CD14-positive monocyte (primary cell): ENCODE results near the gene KDF1. TPM values are rescaled to one million over a fixed set of nuclear protein-coding genes. Genes with fewer than 3 reads are reported as not detected.

Experiments
- DNase-seq, 3 donors: peaks; one replicate each; pipeline ENCODE4 v3.0.0-alpha.2; 2011 to 2022
- H2AFZ ChIP-seq: 2 replicates; pipeline ENCODE4 v1.6.0; 2012; ENCODE audit warnings: mild to moderate bottlenecking, low read depth, low read length, inconsistent platforms; ENCODE audit not compliant: insufficient read depth, poor library complexity, severe bottlenecking
- H3K27ac ChIP-seq, 2 donors: 1 replicate in 1 of 2; 2 replicates in 1 of 2; pipeline ENCODE4 v1.5.1; 2012 to 2013; ENCODE audit warnings: low read length in 2 of 2, control low read depth in 1 of 2, inconsistent platforms in 1 of 2, low read depth in 1 of 2, mild to moderate bottlenecking in 1 of 2
- H3K27me3 ChIP-seq, 2 donors: one replicate each; pipeline versions ENCODE4 v1.6.0 to v1.6.1; 2011 to 2013; ENCODE audit warnings: low read length in 2 of 2; ENCODE audit not compliant: control insufficient read depth in 2 of 2, insufficient read depth in 2 of 2
- H3K36me3 ChIP-seq, 2 donors: replicated peaks in 1 of 2; 1 replicate in 1 of 2; 2 replicates in 1 of 2; pipeline versions ENCODE4 v1.5.1 to v1.6.1; 2012 to 2013; ENCODE audit warnings: low read length in 2 of 2, control low read depth in 1 of 2, inconsistent platforms in 1 of 2, mild to moderate bottlenecking in 1 of 2; ENCODE audit not compliant: insufficient read depth in 2 of 2, control insufficient read depth in 1 of 2
- H3K4me1 ChIP-seq, 2 donors: 1 replicate in 1 of 2; 2 replicates in 1 of 2; pipeline versions ENCODE4 v1.5.1 to v1.6.1; 2012 to 2013; ENCODE audit warnings: low read length in 2 of 2, control low read depth in 1 of 2, inconsistent platforms in 1 of 2, mild to moderate bottlenecking in 1 of 2, moderate library complexity in 1 of 2; ENCODE audit not compliant: insufficient read depth in 2 of 2, control insufficient read depth in 1 of 2
- H3K4me2 ChIP-seq: replicated peaks from 2 replicates; pipeline ENCODE3; 2012; ENCODE audit warnings: low read length, moderate library complexity, mild to moderate bottlenecking; ENCODE audit not compliant: poor library complexity, severe bottlenecking; ENCODE audit errors: extremely low read depth
- H3K4me3 ChIP-seq, 3 experiments: fragments of 200-600 bp in 1 of 3; sonication (generic) in 1 of 3; replicated peaks in 1 of 3; 1 replicate in 2 of 3; 2 replicates in 1 of 3; pipeline ENCODE4 v1.5.1; 2011 to 2013; ENCODE audit warnings: low read length in 3 of 3, mild to moderate bottlenecking in 3 of 3, control low read depth in 2 of 3, low read depth in 2 of 3, inconsistent platforms in 1 of 3, moderate library complexity in 1 of 3
- H3K79me2 ChIP-seq: 2 replicates; pipeline ENCODE4 v1.6.0; 2012; ENCODE audit warnings: mild to moderate bottlenecking, control low read depth, inconsistent platforms, low read length, moderate library complexity; ENCODE audit not compliant: insufficient read depth
- H3K9ac ChIP-seq: 2 replicates; pipeline ENCODE4 v1.6.0; 2017; ENCODE audit warnings: low read length, mild to moderate bottlenecking; ENCODE audit not compliant: insufficient read depth, poor library complexity, severe bottlenecking
- H3K9me3 ChIP-seq, 2 donors: replicated peaks in 1 of 2; 1 replicate in 1 of 2; 2 replicates in 1 of 2; pipeline versions ENCODE4 v1.5.1 to v1.6.1; 2012 to 2013; ENCODE audit warnings: low read length in 2 of 2, control low read depth in 1 of 2; ENCODE audit not compliant: control insufficient read depth in 1 of 2, insufficient read depth in 1 of 2
- H4K20me1 ChIP-seq: 2 replicates; pipeline ENCODE4 v1.6.0; 2012; ENCODE audit warnings: mild to moderate bottlenecking, low read length, control low read depth, moderate library complexity; ENCODE audit not compliant: insufficient read depth
- H3K27ac Mint-ChIP-seq, 7 donors: one replicate each; pipeline ENCODE4 v1.8.0; 2020; ENCODE audit warnings: mild to moderate bottlenecking in 7 of 7, mixed read lengths in 7 of 7, moderate library complexity in 6 of 7, inconsistent platforms in 2 of 7
- H3K27me3 Mint-ChIP-seq, 3 donors: one replicate each; pipeline ENCODE4 v1.8.0; 2021 to 2022; ENCODE audit warnings: low read depth in 3 of 3, mild to moderate bottlenecking in 3 of 3, mixed read lengths in 3 of 3, moderate library complexity in 3 of 3, inconsistent platforms in 1 of 3
- H3K36me3 Mint-ChIP-seq, 2 donors: one replicate each; pipeline ENCODE4 v1.8.0; 2020; ENCODE audit warnings: mixed read lengths in 2 of 2, inconsistent platforms in 1 of 2, mild to moderate bottlenecking in 1 of 2
- H3K4me1 Mint-ChIP-seq: one replicate; pipeline ENCODE4 v1.8.0; 2020; ENCODE audit warnings: mild to moderate bottlenecking, mixed read lengths
- H3K4me3 Mint-ChIP-seq, 2 donors: one replicate each; pipeline ENCODE4 v1.8.0; 2020; ENCODE audit warnings: mild to moderate bottlenecking in 2 of 2, mixed read lengths in 2 of 2, moderate library complexity in 1 of 2
- H3K9me3 Mint-ChIP-seq, 7 donors: one replicate each; pipeline ENCODE4 v1.8.0; 2020 to 2022; ENCODE audit warnings: mixed read lengths in 7 of 7, mild to moderate bottlenecking in 6 of 7, moderate library complexity in 6 of 7, inconsistent platforms in 2 of 7
- CTCF ChIP-seq: fragments of 200-600 bp; IDR thresholded peaks from one replicate; pipeline ENCODE4 v1.8.0; 2022; ENCODE audit warnings: antibody characterized with exemption, mild to moderate bottlenecking
- WGBS: methylation state at CpG from one replicate; pipeline ENCODE4 v1.1.5; 2013; ENCODE audit warnings: missing lambda C conversion rate; ENCODE audit not compliant: insufficient coverage; 5-methylcytosine and 5-hydroxymethylcytosine counted together
- intact Hi-C, 2 donors: fragments of 100-400 bp; cut with micrococcal nuclease; formaldehyde crosslinking; loops; one replicate each; pipeline versions ENCODE4 v1.15.0 to v1.15.1; 2023
- polyA plus RNA-seq, 3 donors: library from polyadenylated mRNA; depleted of rRNA in 1 of 3; unstranded in 2 of 3; stranded (reverse) in 1 of 3; fragments of 300-500 nt in 2 of 3; fragments of >200 nt in 1 of 3; fragmentation: Illumina TruSeq in 2 of 3; gene quantifications; 1 replicate in 2 of 3; 2 replicates in 1 of 3; pipeline ENCODE4 v1.2.3, GENCODE V29; 2012 to 2021

KDF1 gene
- polyA plus RNA-seq, 3 donors, result not detected

- Mint-ChIP-seq H3K9me3 (peaks cover 0 to 1% (median 0%) of the 10 kb centered on the region in 7 donors), H3K4me1 (peaks cover 2% of the 10 kb centered on the region), H3K4me3 (no peak overlapping the region), H3K36me3 (no peaks in the 10 kb centered on the region), H3K27ac (no peak overlapping the region), H3K27me3 (peaks cover 10% of the 10 kb centered on the region in 3 donors)
- Histone ChIP-seq H3K36me3 (no peaks in the 10 kb centered on the region), H3K4me2 (no peak overlapping the region), H4K20me1 (no peaks in the 10 kb centered on the region), H3K27ac (no peak overlapping the region), H3K79me2 (no peaks in the 10 kb centered on the region), H3K9me3 (no peaks in the 10 kb centered on the region), H3K9ac (no peak overlapping the region), H3K4me1 (no peaks in the 10 kb centered on the region), H3K4me3 (no peak overlapping the region), H2AFZ (no peak overlapping the region), H3K27me3 (peaks cover 4% of the 10 kb centered on the region in 2 donors)
- no CpG with 5 or more reads among the region's 2 CpGs for WGBS
- no peak for DNase-seq
- intact Hi-C loops, result loop anchor here in 1 of 2 donors (10.0 kb wide), 1 partner anchor 106 kb away; no protein-coding TSS in a partner anchor
- TF ChIP-seq CTCF, result no peak
Measured at GRCh38 chr1:26978901-26979300, 18.6 kb upstream of the KDF1 start.

- peaks cover 0 to 1% (median 0%) of the 10 kb centered on the region in 7 donors for H3K9me3 Mint-ChIP-seq
- peak overlapping the region in 1 of 7 donors; percentile 63 for H3K27ac Mint-ChIP-seq
- no peak overlapping the region for H3K4me3 Mint-ChIP-seq
- H3K27ac ChIP-seq, result no peak overlapping the region
- no peak overlapping the region for H3K4me2 ChIP-seq
- no peaks in the 10 kb centered on the region for H3K27me3 ChIP-seq
- H3K79me2 ChIP-seq, result no peaks in the 10 kb centered on the region
- peaks cover 5 to 7% (median 7%) of the 10 kb centered on the region in 3 donors for H3K27me3 Mint-ChIP-seq
- 80% methylated on average over 1 of the region's 3 CpGs for WGBS
- TF ChIP-seq CTCF, result no peak
- H3K4me3 ChIP-seq, result no peak overlapping the region
- H3K36me3 Mint-ChIP-seq, result no peaks in the 10 kb centered on the region
- H3K9ac ChIP-seq, result no peak overlapping the region
- H3K4me1 ChIP-seq, result no peaks in the 10 kb centered on the region
- no peaks in the 10 kb centered on the region for H4K20me1 ChIP-seq
- peaks cover 2% of the 10 kb centered on the region for H3K4me1 Mint-ChIP-seq
- no peaks in the 10 kb centered on the region for H3K36me3 ChIP-seq
- DNase-seq, result no peak
- H3K9me3 ChIP-seq, result no peaks in the 10 kb centered on the region
- intact Hi-C loops, result loop anchor here in 1 of 2 donors (10.0 kb wide), 1 partner anchor 108 kb away; no protein-coding TSS in a partner anchor
- H2AFZ ChIP-seq, result no peak overlapping the region
Measured at GRCh38 chr1:26976621-26977510, 16.6 kb upstream of the KDF1 start.
